Fibroblast of lung (primary cell): ENCODE data around the gene SLC17A9. TPM values are rescaled to one million over a fixed set of nuclear protein-coding genes. Genes with fewer than 3 reads are reported as not detected.
A peak's percentile ranks its signal among the peaks of the same experiment; 100 is the strongest.

Experiments
- DNase-seq, 2 donors: peaks; one replicate each; pipeline versions ENCODE4 v3.0.0 to v3.0.0-alpha.2; 2010; ENCODE audit warnings: low read depth in 2 of 2
- H2AFZ ChIP-seq: 2 replicates; pipeline ENCODE4 v1.5.1; 2012; ENCODE audit warnings: low read length, control low read depth, inconsistent platforms
- H3K27ac ChIP-seq: 2 replicates; pipeline ENCODE4 v1.5.1; 2011; ENCODE audit warnings: low read length, control low read depth; ENCODE audit not compliant: insufficient read depth
- H3K27me3 ChIP-seq: 2 replicates; pipeline ENCODE4 v1.5.1; 2011; ENCODE audit warnings: mild to moderate bottlenecking, low read length; ENCODE audit not compliant: control insufficient read depth, insufficient read depth
- H3K36me3 ChIP-seq: 2 replicates; pipeline ENCODE4 v1.5.1; 2011; ENCODE audit warnings: low read length; ENCODE audit not compliant: control insufficient read depth, insufficient read depth
- H3K4me1 ChIP-seq: 2 replicates; pipeline ENCODE4 v1.5.1; 2011; ENCODE audit warnings: low read length; ENCODE audit not compliant: control insufficient read depth, insufficient read depth; ENCODE audit errors: extremely low read depth
- H3K4me2 ChIP-seq: 2 replicates; pipeline ENCODE4 v1.5.1; 2011; ENCODE audit warnings: low read length, control low read depth; ENCODE audit not compliant: insufficient read depth; ENCODE audit errors: extremely low read depth
- H3K4me3 ChIP-seq, 4 experiments: fragments of 200-600 bp in 1 of 4; sonication (generic) in 1 of 4; replicated peaks in 1 of 4; 2 replicates each; pipeline ENCODE4 v1.5.1; 2011 to 2016; ENCODE audit warnings: low read length in 4 of 4, low read depth in 3 of 4, mild to moderate bottlenecking in 3 of 4, control low read depth in 2 of 4, inconsistent platforms in 1 of 4, mixed read lengths in 1 of 4; ENCODE audit not compliant: insufficient read depth in 1 of 4; ENCODE audit errors: control extremely low read depth in 1 of 4
- H3K79me2 ChIP-seq: 2 replicates; pipeline ENCODE4 v1.5.1; 2012; ENCODE audit warnings: mild to moderate bottlenecking, low read length, inconsistent platforms; ENCODE audit not compliant: control insufficient read depth, insufficient read depth
- H3K9ac ChIP-seq: 2 replicates; pipeline ENCODE4 v1.5.1; 2011; ENCODE audit warnings: mild to moderate bottlenecking, low read length, control low read depth; ENCODE audit not compliant: insufficient read depth
- H3K9me3 ChIP-seq: 2 replicates; pipeline ENCODE4 v1.5.1; 2012; ENCODE audit warnings: low read depth, low read length; ENCODE audit not compliant: control insufficient read depth, insufficient read depth
- H4K20me1 ChIP-seq: 2 replicates; pipeline ENCODE4 v1.5.1; 2011; ENCODE audit warnings: low read length; ENCODE audit not compliant: control insufficient read depth, insufficient read depth; ENCODE audit errors: extremely low read depth
- EZH2 ChIP-seq: IDR thresholded peaks from 2 replicates; pipeline ENCODE4 v1.5.1; 2012; ENCODE audit warnings: low read length, control low read depth, mild to moderate bottlenecking; ENCODE audit errors: missing control alignments
- polyA plus RNA-seq, 2 donors: library from polyadenylated mRNA; depleted of rRNA in 1 of 2; stranded (reverse) in 1 of 2; unstranded in 1 of 2; fragments of >200 nt; gene quantifications; 2 replicates each; pipeline ENCODE4 v1.2.1, GENCODE V29; 2011 to 2012; ENCODE audit warnings: missing spikeins in 1 of 2
- total RNA-seq: library from RNA; depleted of rRNA; stranded (reverse); fragments of >200 nt; gene quantifications from 2 replicates; pipeline ENCODE4 v1.2.1, GENCODE V29; 2014
- TF ChIP-seq, protein P1 (sequence below), 2 donors: IDR thresholded peaks in 1 of 2; conservative IDR thresholded peaks in 1 of 2; 1 replicate in 1 of 2; 2 replicates in 1 of 2; pipeline ENCODE4 v1.5.1; 2011 to 2012; ENCODE audit warnings: low read length in 2 of 2, control low read depth in 1 of 2, inconsistent platforms in 1 of 2, low read depth in 1 of 2, mild to moderate bottlenecking in 1 of 2

The SLC17A9 gene
- total and polyA plus RNA-seq, 2 donors (not counting 1 experiment from before 2014, with no cell fraction given), result 6.4 to 6.8 TPM

DNA sequence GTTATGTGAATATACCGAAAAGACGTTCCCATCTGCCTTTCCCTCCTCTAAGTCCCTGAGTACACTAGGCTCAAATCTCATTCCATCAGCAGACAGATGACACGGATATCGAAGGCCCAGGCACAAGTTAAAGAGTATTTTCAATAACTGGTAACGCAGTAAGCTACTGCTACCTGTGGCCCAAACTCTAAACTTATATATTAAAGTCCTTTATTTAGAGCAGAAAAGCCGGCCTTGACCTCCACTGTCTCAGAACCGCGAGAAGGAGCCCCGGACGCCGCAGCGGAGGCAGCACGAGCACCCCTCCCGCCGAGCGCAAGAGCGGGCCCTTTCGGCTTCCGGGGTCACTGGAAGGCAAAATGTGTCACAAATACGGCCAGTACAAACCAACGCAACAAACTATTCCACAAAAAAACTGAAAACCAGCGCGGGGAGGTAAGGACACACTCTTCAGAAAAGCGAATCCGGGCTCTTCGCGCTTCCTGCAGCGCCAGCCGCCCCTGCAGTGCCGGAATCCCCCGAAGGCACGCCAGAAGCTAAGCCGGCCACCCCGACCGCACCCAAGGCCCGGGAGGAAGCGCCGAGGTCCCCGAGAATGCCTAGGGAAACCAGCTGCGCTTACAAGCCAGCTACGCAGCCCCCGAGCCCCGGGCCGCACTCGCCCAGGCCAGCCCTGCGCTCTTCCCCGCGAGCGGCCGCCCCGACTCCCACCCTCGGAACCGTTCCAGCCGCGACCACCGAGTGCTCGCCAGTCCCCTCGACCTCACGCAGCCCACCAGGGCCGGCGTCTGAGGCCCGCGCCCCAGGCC lies 26.9 kb upstream of the SLC17A9 start:
- Histone ChIP-seq H3K36me3 (no peaks in the 10 kb centered on the region), H4K20me1 (peaks cover 9% of the 10 kb centered on the region), H3K4me2 (peak overlapping the region; percentile 99), H3K4me3 (peak overlapping the region; percentile 90 to 96 (median 92)), H3K9ac (peak overlapping the region; percentile 93), H3K9me3 (no peaks in the 10 kb centered on the region), H2AFZ (no peak overlapping the region), H3K27ac (peak overlapping the region; percentile 85), H3K27me3 (no peaks in the 10 kb centered on the region), H3K4me1 (peaks cover 19% of the 10 kb centered on the region), H3K79me2 (peaks cover 93% of the 10 kb centered on the region)
- peak; percentile 32 to 33 for DNase-seq
- no peak for TF ChIP-seq EZH2
- TF ChIP-seq, protein P1, sequence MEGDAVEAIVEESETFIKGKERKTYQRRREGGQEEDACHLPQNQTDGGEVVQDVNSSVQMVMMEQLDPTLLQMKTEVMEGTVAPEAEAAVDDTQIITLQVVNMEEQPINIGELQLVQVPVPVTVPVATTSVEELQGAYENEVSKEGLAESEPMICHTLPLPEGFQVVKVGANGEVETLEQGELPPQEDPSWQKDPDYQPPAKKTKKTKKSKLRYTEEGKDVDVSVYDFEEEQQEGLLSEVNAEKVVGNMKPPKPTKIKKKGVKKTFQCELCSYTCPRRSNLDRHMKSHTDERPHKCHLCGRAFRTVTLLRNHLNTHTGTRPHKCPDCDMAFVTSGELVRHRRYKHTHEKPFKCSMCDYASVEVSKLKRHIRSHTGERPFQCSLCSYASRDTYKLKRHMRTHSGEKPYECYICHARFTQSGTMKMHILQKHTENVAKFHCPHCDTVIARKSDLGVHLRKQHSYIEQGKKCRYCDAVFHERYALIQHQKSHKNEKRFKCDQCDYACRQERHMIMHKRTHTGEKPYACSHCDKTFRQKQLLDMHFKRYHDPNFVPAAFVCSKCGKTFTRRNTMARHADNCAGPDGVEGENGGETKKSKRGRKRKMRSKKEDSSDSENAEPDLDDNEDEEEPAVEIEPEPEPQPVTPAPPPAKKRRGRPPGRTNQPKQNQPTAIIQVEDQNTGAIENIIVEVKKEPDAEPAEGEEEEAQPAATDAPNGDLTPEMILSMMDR (conservative IDR thresholded peaks at IDR 0.05 in 1 of 2, IDR thresholded peaks at IDR 0.05 in 1 of 2; ENCODE audit: low read depth in 1 of 2, low read length in 2 of 2), result no peak

DNA sequence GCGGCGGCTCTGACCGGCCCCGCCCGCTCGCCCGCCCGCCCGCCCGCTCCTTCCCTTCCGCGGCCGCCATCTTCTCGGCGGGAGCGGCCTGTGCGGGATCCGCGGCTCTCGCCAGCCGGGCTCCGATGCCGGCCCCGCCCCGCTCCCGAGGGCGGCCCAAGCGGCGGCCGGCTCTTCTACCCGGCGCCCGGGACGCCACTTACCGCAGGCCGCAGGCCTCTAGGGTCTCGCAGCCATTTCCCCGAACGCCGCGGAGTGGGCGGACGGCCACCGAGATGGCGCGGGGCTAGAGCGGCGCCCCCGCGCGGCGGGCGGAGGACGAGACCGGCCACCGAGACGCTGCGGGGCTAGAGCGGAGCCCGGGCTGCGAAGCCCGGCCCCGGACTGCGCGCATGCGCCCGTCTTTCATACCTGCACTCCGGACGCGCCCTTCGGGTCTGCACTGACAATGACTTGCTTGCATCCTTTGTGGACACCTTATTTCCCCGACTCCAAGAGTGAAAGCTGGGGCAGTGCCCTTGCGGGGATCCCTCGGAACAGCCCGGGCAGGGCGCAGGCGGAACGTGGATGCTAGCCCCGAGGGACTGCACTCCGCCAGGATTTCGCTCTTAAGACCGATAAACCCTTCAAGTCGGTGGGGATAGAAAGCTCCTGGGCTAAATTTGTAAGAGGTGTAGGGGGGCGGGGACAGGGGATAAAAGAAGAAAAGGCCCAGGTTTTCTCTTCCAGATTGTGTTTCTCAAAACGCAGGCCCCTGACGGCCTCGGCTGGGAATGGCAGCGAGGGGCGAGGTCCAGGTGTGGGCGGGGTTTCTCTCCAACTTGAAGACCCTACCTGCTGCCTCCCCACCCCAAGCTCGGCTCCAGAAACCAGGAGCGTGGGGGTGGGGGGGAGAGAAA lies 26.0 kb upstream of the SLC17A9 start, which contains the start of gene DIDO1:
Gene DIDO1 (minus strand): TSS at position 277 of the 899 bp plus-strand sequence.
- Histone ChIP-seq H2AFZ (peak within 1 kb of the TSS; percentile 70), H3K4me1 (peaks cover 16% of the 10 kb centered on the region)

More for the DNA sequence above, 26.0 kb upstream of the SLC17A9 start, which contains the start of gene DIDO1:
- TF ChIP-seq, protein P1 (conservative IDR thresholded peaks at IDR 0.05 in 1 of 2, IDR thresholded peaks at IDR 0.05 in 1 of 2; ENCODE audit: low read depth in 1 of 2, low read length in 2 of 2), result peak; percentile 23 to 32
- no peak for TF ChIP-seq EZH2
- Histone ChIP-seq H3K27me3 (no peaks in the 10 kb centered on the region), H3K36me3 (no peaks in the 10 kb centered on the region), H3K9ac (peak within 1 kb of the TSS; percentile 93), H4K20me1 (peaks cover 9% of the 10 kb centered on the region), H3K9me3 (no peaks in the 10 kb centered on the region), H3K4me2 (peak within 1 kb of the TSS; percentile 99), H3K27ac (peak within 1 kb of the TSS; percentile 85), H3K4me3 (peak within 1 kb of the TSS; percentile 90 to 96 (median 92)), H3K79me2 (peaks cover 93% of the 10 kb centered on the region)
- peak; percentile 77 to 81 for DNase-seq
